Renal cortex interstitium (tissue), 15 donors: ENCODE data around the gene PRKAB2. TPM values are rescaled to one million over a fixed set of nuclear protein-coding genes. Genes with fewer than 3 reads are reported as not detected.

Experiments used
- DNase-seq, 11 donors: peaks; one replicate each; pipeline ENCODE4 v3.0.0-alpha.2; 2013; ENCODE audit warnings: low read depth in 9 of 11, low spot score in 4 of 11; ENCODE audit errors: extremely low read depth in 1 of 11
- long read RNA-seq, 16 experiments: transcript quantifications; one replicate each; lab custom pipeline, GENCODE V29; 2026
- polyA plus RNA-seq, 3 donors: library from polyadenylated mRNA; unstranded; fragments of 120-200 nt; gene quantifications; one replicate each; pipeline ENCODE4 v1.2.1, GENCODE V29; 2013; ENCODE audit not compliant: insufficient read length in 3 of 3

PRKAB2 gene
- polyA plus RNA-seq = 10 to 100 TPM; 22.5 to 25.5 (median 24.4) TPM
- long read RNA-seq, donor 1, full-length matches to known transcripts = 2 of 2 reads
- long read RNA-seq, donor 1, partial matches to known transcripts = 0 of 2 reads
- long read RNA-seq, donor 1, other reads (novel, unspliced or antisense) = 0 of 2 reads
- long read RNA-seq, donor 2, full-length matches to known transcripts = 4 of 4 reads
- long read RNA-seq, donor 2, partial matches to known transcripts = 0 of 4 reads
- long read RNA-seq, donor 2, other reads (novel, unspliced or antisense) = 0 of 4 reads
- long read RNA-seq, donor 3, full-length matches to known transcripts = 8 of 8 reads
- long read RNA-seq, donor 3, partial matches to known transcripts = 0 of 8 reads
- long read RNA-seq, donor 3, other reads (novel, unspliced or antisense) = 0 of 8 reads
- long read RNA-seq, donor 4, full-length matches to known transcripts = 3 of 3 reads
- long read RNA-seq, donor 4, partial matches to known transcripts = 0 of 3 reads
- long read RNA-seq, donor 4, other reads (novel, unspliced or antisense) = 0 of 3 reads
- long read RNA-seq, donor 5 = 0 reads
- long read RNA-seq, donor 6, full-length matches to known transcripts = 7 of 7 reads
- long read RNA-seq, donor 6, partial matches to known transcripts = 0 of 7 reads
- long read RNA-seq, donor 6, other reads (novel, unspliced or antisense) = 0 of 7 reads
- long read RNA-seq, donor 7, full-length matches to known transcripts = 4 of 17 reads
- long read RNA-seq, donor 7, partial matches to known transcripts = 8 of 17 reads
- long read RNA-seq, donor 7, other reads (novel, unspliced or antisense) = 5 of 17 reads
- long read RNA-seq, donor 8, full-length matches to known transcripts = 8 of 8 reads
- long read RNA-seq, donor 8, partial matches to known transcripts = 0 of 8 reads
- long read RNA-seq, donor 8, other reads (novel, unspliced or antisense) = 0 of 8 reads
- long read RNA-seq, donor 9, full-length matches to known transcripts = 3 of 3 reads
- long read RNA-seq, donor 9, partial matches to known transcripts = 0 of 3 reads
- long read RNA-seq, donor 9, other reads (novel, unspliced or antisense) = 0 of 3 reads
- long read RNA-seq, donor 10, full-length matches to known transcripts = 3 of 3 reads
- long read RNA-seq, donor 10, partial matches to known transcripts = 0 of 3 reads
- long read RNA-seq, donor 10, other reads (novel, unspliced or antisense) = 0 of 3 reads
- long read RNA-seq, donor 11, full-length matches to known transcripts = 4 of 4 reads
- long read RNA-seq, donor 11, partial matches to known transcripts = 0 of 4 reads
- long read RNA-seq, donor 11, other reads (novel, unspliced or antisense) = 0 of 4 reads
- long read RNA-seq, donor 12, full-length matches to known transcripts = 1 of 1 reads
- long read RNA-seq, donor 12, partial matches to known transcripts = 0 of 1 reads
- long read RNA-seq, donor 12, other reads (novel, unspliced or antisense) = 0 of 1 reads
- long read RNA-seq, donor 13, full-length matches to known transcripts = 5 of 5 reads
- long read RNA-seq, donor 13, partial matches to known transcripts = 0 of 5 reads
- long read RNA-seq, donor 13, other reads (novel, unspliced or antisense) = 0 of 5 reads
- long read RNA-seq, donor 14, full-length matches to known transcripts = 2 of 2 reads
- long read RNA-seq, donor 14, partial matches to known transcripts = 0 of 2 reads
- long read RNA-seq, donor 14, other reads (novel, unspliced or antisense) = 0 of 2 reads
- long read RNA-seq, donor 15, full-length matches to known transcripts = 3 of 3 reads
- long read RNA-seq, donor 15, partial matches to known transcripts = 0 of 3 reads
- long read RNA-seq, donor 15, other reads (novel, unspliced or antisense) = 0 of 3 reads
- long read RNA-seq, donor 16, full-length matches to known transcripts = 5 of 139 reads
- long read RNA-seq, donor 16, partial matches to known transcripts = 113 of 139 reads
- long read RNA-seq, donor 16, other reads (novel, unspliced or antisense) = 21 of 139 reads

GRCh38 chr1:147172168-147173016 lies at the start of gene PRKAB2:
TSS of gene PRKAB2 (minus strand) at chr1:147172470. CDS start at chr1:147172144, 326 bp downstream.
- peak; percentile 84 to 96 (median 94) for DNase-seq

- DNase-seq = no peak
These were observed 46.3 kb upstream of the PRKAB2 start for GRCh38 chr1:147218606-147219005.

- DNase-seq = no peak
These were observed 44.9 kb upstream of the PRKAB2 start for GRCh38 chr1:147217141-147217540.

- no peak for DNase-seq
These were observed 43.9 kb upstream of the PRKAB2 start for GRCh38 chr1:147216124-147216523.

- DNase-seq = no peak
These were observed 43.3 kb upstream of the PRKAB2 start for GRCh38 chr1:147215540-147215916.

GRCh38 chr1:147214842-147215539 lies 42.7 kb upstream of the PRKAB2 start:
- no peak for DNase-seq

GRCh38 chr1:147214325-147214724 lies 42.1 kb upstream of the PRKAB2 start:
- DNase-seq = no peak

- no peak for DNase-seq
These were observed 41.0 kb upstream of the PRKAB2 start for GRCh38 chr1:147213271-147213670.

- no peak for DNase-seq
These were observed 39.3 kb upstream of the PRKAB2 start for GRCh38 chr1:147211577-147211976.

- DNase-seq = no peak
These were observed 38.7 kb upstream of the PRKAB2 start for GRCh38 chr1:147210987-147211386.

- DNase-seq = no peak
These were observed 37.9 kb upstream of the PRKAB2 start for GRCh38 chr1:147209825-147210821.

GRCh38 chr1:147208619-147209018 lies 36.3 kb upstream of the PRKAB2 start:
- no peak for DNase-seq

GRCh38 chr1:147207192-147207591 lies 34.9 kb upstream of the PRKAB2 start:
- no peak for DNase-seq

- DNase-seq = no peak
These were observed 31.8 kb upstream of the PRKAB2 start for GRCh38 chr1:147204080-147204479.

- no peak for DNase-seq
These were observed 30.3 kb upstream of the PRKAB2 start for GRCh38 chr1:147202576-147202975.
